ENCODE data around the gene ZBTB22.

GRCh38 chr6:33271468-33272274 is 45.9 kb downstream of the ZBTB22 start, which contains the start of the genes RPS18 and VPS52:
- TF ChIP-seq POLR2A (IDR thresholded peaks at IDR 0.05; ENCODE audit: low read depth, low read length) (peak; percentile 100), TAF1 (IDR thresholded peaks at IDR 0.05; ENCODE audit: borderline replicate concordance, low read depth, low read length) (peak; percentile 99), POLR2AphosphoS5 (IDR thresholded peaks at IDR 0.05; ENCODE audit: low read depth, low read length) (peak; percentile 100)

All from GM12892 (cell line).